Epithelial cell of prostate (primary cell): ENCODE measurements around the gene MBTPS1.

ENCODE experiments used
- DNase-seq: peaks from one replicate; pipeline ENCODE4 v3.0.0-alpha.2; 2011; ENCODE audit warnings: low read depth, low spot score
- H3K27ac ChIP-seq: fragments of 450-650 bp; 2 replicates; pipeline ENCODE4 v1.5.1; 2017; ENCODE audit warnings: mild to moderate bottlenecking

The MBTPS1 gene

GRCh38 chr16:84058211-84058610 lies 58.5 kb downstream of the MBTPS1 start:
- DNase-seq: no peak
- H3K27ac ChIP-seq: no peak overlapping the region

DNA sequence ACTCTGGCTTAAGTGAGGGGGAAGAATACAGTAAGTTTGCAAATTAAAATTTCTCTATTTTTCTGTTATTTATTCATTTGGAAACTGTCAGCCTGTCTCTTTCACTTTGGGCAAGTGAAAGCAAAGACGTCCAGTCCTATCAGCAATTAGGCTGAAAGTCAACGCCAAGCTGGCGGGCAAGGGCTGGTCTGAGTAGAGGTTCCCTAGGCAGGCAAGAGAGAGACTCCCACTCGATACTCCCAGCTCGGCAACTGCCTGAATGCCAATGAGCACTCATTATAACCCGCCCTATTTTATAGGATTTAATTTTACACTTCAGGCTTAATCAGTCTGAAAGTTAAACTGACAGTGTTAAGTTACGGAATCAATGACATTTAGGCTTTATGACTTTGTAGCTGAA lies 59.8 kb downstream of the MBTPS1 start:
- no peak for DNase-seq
- H3K27ac ChIP-seq: no peak overlapping the region

GRCh38 chr16:84055801-84056634 lies 60.7 kb downstream of the MBTPS1 start:
- DNase-seq: no peak
- no peak overlapping the region for H3K27ac ChIP-seq

GRCh38 chr16:84055366-84055765 lies 61.4 kb downstream of the MBTPS1 start:
- no peak overlapping the region for H3K27ac ChIP-seq

DNA sequence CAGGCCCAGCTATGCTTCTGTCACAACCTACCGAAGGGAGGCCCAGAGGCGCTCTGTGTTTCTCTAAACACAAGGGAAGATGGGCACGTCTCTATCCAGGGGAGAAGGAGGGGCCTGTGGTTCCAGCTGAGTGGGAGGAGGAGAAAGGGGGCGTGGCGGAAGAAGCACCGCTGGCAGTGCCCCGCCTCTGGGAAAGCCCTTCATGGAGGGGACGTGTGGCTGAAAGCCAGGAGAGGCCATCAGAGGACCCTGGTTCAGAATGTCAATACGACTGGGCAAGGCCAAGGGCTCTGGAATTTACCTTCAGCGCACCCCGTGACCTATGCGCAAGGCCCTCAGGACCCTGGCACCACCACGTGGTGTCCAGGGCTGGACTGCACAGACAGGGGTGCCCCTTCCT lies 61.8 kb downstream of the MBTPS1 start:
- DNase-seq: no peak
- no peak overlapping the region for H3K27ac ChIP-seq

More at GRCh38 chr16:84055366-84055765, 61.4 kb downstream of the MBTPS1 start:
- no peak for DNase-seq

- no peak for DNase-seq
- H3K27ac ChIP-seq: no peak overlapping the region
Observed at GRCh38 chr16:84054271-84054670, 62.5 kb downstream of the MBTPS1 start.

- DNase-seq: no peak
- no peak overlapping the region for H3K27ac ChIP-seq
Observed at GRCh38 chr16:84053237-84053636, 63.5 kb downstream of the MBTPS1 start.

GRCh38 chr16:84052071-84052622 lies 64.6 kb downstream of the MBTPS1 start:
- no peak for DNase-seq
- no peak overlapping the region for H3K27ac ChIP-seq

- no peak overlapping the region for H3K27ac ChIP-seq
- no peak for DNase-seq
Observed at GRCh38 chr16:84050316-84050715, 66.4 kb downstream of the MBTPS1 start.

DNA sequence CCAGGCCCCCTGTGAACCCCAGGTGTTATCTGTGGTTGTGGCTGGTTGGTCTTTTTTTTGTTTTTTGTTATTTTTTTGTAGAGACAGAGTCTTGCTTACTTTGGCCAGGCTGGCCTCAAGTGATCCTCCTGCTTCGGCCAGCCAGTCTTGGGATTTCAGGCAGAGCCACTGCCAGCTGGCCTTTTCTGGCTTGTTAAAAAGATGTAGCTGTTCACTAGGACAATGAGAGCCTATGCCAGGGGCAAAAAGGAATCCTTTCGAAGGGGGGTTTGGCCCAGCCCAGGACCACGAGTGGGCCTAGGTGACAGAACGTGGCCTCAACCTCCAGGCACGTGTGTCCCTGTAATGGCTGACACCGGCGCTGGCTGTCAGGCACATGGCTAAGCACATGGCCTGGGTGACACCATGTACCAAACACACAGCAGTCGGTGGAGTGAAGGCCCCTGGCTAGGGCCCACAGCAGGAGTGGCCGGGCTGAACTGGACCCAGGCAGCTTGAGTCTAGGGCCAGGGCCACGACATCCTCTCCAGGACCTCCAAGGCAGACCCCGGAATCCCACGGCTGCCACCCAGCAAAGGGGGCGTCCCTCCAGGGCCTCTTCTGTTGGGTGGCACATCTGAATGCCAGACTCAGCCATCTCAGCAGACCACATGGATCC lies 67.2 kb downstream of the MBTPS1 start:
- H3K27ac ChIP-seq: no peak overlapping the region
- DNase-seq: no peak

DNA sequence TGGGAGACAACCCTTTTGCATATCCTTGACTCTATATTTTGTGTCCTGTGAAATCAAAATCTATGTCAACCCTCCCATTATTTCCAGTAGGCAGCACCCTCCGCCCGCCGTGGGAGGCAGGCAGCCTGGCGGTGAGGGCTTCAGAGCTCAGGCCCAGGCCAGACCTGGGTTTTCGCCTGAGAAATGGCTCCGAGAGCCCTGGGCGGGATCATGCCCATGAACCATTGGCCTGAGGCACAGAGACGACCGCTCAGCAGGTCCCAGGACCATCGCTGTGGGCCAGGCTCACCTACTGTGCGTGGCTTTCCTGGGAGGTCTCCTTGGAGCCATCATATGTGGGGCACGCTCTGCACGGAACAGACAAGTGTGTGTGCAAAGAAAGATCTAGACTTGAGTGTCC lies 67.9 kb downstream of the MBTPS1 start:
- H3K27ac ChIP-seq: no peak overlapping the region
- no peak for DNase-seq

DNA sequence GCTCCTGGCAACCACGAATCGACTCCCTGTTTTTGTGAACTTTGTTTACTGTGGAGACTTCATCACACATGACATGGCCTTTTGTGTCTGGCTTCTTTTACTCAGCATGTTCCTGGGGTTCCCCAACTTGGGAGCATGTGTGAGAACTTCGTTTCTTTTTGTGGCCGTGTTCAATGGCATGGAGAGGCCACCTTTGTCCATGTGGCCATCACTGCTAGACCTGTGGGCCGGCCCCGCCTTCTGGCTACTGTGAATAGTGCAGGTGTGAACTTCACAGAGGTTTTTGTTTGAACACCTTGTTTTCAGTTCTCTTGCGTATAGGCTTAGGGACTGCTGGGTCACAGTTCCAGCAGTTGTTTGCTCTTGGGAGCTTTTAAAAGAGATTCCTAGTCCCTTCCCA lies 68.5 kb downstream of the MBTPS1 start:
- no peak overlapping the region for H3K27ac ChIP-seq
- DNase-seq: no peak

DNA sequence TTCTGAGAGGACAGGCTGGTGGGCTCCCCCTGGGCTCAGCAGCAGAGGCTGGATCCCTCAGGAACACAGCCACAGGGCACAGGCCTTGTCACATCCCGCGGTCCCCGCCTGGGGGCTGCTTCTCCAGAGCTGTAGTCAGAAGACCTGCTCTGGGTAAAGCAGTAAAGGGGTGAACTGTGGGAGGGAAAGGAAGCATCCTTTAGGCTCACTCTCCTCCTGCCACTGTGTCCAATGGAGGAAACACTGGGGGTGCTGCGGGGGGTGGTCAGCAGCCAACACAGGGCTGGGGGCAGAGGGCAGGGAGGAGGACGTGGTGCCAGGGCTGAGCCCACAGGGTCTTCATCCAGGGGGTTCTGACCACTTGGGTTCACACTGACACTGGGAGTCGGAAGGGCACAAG lies 69.1 kb downstream of the MBTPS1 start:
- no peak for DNase-seq
- no peak overlapping the region for H3K27ac ChIP-seq

GRCh38 chr16:84047206-84047605 lies 69.5 kb downstream of the MBTPS1 start:
- no peak overlapping the region for H3K27ac ChIP-seq
- no peak for DNase-seq

DNA sequence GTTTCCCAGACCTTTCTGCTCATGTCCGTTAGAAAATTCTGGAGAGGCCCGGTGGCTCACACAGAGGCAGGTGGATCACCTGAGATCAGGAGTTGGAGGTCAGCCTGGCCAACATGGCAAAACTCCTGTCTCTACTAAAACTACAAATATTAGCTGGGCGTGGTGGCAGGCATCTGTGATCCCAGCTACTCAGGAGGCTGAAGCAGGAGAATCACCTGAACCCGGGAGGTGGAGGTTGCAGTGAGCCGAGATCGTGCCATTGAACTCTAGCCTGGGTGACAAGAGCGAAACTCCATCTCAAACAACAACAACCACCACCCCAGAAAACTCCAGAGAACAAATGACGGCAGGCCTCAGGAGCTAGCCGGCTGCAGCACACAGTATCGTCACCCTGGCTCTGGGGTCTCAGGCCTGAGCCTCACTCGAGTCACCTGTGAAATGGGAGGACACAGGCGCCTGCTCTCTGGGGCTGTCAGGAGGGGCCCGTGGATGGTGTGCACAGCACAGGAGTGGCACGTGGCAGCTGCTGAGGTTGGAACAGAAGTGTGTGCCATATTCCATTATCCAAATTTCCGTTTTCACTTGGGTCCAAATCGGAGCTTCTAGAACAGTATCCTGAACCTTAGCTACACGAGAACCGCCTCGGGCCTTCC lies 70.8 kb downstream of the MBTPS1 start:
- no peak for DNase-seq
- H3K27ac ChIP-seq: no peak overlapping the region

GRCh38 chr16:84045001-84045817 lies 71.5 kb downstream of the MBTPS1 start:
- H3K27ac ChIP-seq: no peak overlapping the region
- no peak for DNase-seq

- DNase-seq: no peak
- H3K27ac ChIP-seq: no peak overlapping the region
Observed at GRCh38 chr16:84044118-84044488, 72.6 kb downstream of the MBTPS1 start.

- no peak for DNase-seq
- no peak overlapping the region for H3K27ac ChIP-seq
Observed at GRCh38 chr16:84043486-84044117, 73.1 kb downstream of the MBTPS1 start.

DNA sequence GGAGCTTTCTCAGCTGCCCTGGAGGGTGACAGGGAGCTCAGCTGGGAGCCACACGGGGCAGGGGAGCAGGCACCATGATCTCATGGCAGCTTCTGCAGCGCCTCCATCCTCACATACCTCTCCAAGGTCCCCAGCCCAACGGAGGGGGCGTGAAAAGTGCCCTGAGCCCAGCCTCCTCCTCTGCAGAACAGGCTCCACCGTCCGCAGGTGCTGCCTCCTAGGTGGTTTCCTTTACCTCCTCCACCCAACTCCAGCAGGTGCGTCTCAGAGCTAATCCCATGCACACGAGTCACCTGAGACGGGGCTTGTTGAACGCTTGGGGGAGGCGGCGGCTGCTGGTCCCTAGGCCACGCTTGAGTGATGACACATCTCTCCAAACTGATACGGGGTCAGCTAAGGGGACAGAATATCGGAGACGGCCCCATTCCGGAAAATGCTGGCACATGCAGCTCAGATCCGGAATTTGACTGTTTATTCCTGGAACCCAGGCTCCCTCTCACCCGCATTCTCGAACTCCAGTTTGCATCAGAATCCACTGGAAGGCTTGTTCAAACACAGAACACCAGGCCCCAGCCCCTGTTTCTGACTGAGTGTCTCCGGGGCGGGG lies 73.8 kb downstream of the MBTPS1 start:
- no peak overlapping the region for H3K27ac ChIP-seq
- no peak for DNase-seq
